ENCODE results near the gene ILF2.

Gene ILF2

DNA sequence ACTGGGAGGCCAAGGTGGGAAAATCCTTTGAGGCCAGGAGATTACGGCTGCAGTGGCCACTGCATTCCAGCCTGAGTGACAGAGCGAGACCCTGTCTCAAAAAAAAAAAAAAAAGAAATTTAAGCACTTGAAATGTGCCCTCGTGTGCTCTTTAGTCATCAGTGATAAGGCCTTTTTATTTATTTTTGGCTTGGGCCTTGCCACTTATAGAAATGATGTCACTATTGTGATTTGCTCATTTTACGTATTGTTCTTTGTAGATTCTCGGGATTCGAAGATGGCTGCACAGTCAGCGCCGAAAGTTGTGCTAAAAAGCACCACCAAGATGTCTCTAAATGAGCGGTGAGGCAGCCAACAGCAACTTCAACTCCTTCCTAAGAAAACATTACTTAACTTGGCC is 34.5 kb downstream of the ILF2 start:
- H3K27ac ChIP-seq = peak overlapping the region; percentile 100; the same call in 1 of the 2 replicates
- no peak for TF ChIP-seq ZFX (IDR thresholded peaks at IDR 0.05; ENCODE audit: borderline replicate concordance)
- TF ChIP-seq, protein P1, sequence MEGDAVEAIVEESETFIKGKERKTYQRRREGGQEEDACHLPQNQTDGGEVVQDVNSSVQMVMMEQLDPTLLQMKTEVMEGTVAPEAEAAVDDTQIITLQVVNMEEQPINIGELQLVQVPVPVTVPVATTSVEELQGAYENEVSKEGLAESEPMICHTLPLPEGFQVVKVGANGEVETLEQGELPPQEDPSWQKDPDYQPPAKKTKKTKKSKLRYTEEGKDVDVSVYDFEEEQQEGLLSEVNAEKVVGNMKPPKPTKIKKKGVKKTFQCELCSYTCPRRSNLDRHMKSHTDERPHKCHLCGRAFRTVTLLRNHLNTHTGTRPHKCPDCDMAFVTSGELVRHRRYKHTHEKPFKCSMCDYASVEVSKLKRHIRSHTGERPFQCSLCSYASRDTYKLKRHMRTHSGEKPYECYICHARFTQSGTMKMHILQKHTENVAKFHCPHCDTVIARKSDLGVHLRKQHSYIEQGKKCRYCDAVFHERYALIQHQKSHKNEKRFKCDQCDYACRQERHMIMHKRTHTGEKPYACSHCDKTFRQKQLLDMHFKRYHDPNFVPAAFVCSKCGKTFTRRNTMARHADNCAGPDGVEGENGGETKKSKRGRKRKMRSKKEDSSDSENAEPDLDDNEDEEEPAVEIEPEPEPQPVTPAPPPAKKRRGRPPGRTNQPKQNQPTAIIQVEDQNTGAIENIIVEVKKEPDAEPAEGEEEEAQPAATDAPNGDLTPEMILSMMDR (IDR thresholded peaks at IDR 0.05) = no peak

DNA sequence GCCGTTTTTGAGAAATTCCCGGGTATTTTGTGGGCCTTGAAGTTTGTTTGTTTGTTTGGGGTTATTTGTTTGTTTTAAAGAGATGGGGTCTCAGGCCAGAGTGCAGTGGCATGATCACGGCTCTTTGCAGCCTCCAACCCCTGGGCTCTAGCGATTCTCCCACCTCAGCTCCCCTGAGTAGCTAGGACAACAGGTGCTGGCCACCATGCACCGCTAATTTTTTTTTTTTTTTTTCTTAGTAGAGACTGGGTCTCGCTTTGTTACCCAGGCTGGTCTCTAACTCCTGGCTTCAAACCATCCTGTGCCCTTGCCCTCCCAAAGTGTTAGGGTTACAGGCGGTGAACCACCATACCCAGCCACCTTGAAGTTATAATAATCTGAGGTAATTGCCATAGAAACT is 34.9 kb downstream of the ILF2 start:
- H3K27ac ChIP-seq = peak overlapping the region; percentile 100; the same call in 1 of the 2 replicates
- TF ChIP-seq, protein P1 (IDR thresholded peaks at IDR 0.05) = no peak
- TF ChIP-seq ZFX (IDR thresholded peaks at IDR 0.05; ENCODE audit: borderline replicate concordance) = no peak

DNA sequence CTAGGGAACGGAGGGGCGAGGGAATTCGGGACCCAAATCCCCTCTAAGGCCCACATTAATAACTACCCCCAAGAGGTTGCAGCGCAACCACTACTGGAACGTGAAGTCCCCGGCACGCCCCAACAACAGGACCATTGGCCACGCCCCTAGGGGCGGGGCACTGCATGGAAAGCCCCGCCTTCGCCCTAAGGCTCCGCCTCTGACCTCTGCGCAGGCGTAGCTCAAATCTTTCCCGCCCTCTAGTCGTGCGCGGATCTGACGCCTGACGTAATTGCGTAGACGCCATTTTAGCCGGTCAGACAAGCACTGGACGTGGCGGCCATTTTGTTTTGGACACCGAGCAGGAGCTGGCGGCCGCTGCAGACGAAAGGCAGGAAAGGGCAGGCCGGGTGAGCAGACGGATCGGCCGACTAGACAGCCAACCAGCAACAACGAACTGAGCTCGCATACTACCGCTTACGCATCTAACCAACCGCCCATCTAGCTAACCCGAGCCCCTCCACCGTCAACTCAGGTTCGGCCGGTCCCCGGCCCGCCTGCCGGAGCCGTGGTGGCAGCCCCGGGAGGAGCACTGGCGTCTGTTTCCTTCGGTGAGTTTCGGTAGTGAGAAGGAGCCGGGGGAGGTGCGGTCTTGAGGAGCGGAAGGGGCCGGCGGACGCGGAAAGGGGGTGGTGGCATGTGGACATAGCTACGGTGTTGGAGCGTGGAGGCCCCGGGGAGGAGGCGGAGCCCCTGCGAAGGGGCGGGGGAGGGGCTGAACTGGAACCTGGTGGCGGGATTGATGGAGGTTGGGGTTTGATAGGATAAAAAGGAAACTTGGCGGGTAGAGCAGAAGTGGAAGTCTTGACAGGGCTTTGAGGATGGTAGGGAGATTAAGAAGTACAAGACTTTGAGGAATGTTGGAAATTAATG is 36.8 kb downstream of the ILF2 start, which contains the start of gene CHTOP:
Gene CHTOP (plus strand): TSS at position 313 of the 912 bp plus-strand sequence. CDS start 2,523 bp downstream, outside the sequence.
- H3K27ac ChIP-seq = peak within 1 kb of the TSS; percentile 100
- no peak for TF ChIP-seq ZFX (IDR thresholded peaks at IDR 0.05; ENCODE audit: borderline replicate concordance)
- TF ChIP-seq, protein P1 (IDR thresholded peaks at IDR 0.05) = no peak

DNA sequence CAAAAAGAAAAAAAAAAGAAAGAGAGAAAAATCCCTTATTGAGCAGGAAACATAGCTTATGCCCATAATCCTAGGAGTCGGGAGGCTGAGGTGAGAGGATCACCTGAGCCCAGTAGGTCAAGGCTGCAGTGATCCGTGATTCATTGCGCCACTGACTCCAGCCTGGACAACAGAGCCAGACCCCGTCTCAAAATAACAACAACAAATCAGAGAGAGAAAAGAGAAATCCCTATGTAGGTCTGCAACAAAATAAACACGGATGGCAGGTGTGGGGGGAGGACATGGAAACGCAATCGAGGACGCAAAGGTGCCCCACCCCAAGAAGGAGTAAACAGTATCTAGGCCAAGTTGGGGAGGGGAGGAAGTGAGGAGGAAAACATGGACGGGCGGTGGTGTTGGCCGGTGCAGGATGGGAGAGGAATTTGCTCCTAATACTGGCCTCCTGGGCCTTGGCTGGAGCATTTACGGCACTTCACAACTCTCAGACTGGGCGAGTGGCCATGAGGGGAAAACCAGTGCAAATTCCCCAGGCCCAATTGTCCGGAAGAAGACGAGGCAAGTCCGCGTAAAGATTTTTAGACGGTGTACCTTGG is 37.5 kb downstream of the ILF2 start:
- H3K27ac ChIP-seq = peak overlapping the region; percentile 100
- TF ChIP-seq, protein P1 (IDR thresholded peaks at IDR 0.05) = no peak
- TF ChIP-seq ZFX (IDR thresholded peaks at IDR 0.05; ENCODE audit: borderline replicate concordance) = no peak

DNA sequence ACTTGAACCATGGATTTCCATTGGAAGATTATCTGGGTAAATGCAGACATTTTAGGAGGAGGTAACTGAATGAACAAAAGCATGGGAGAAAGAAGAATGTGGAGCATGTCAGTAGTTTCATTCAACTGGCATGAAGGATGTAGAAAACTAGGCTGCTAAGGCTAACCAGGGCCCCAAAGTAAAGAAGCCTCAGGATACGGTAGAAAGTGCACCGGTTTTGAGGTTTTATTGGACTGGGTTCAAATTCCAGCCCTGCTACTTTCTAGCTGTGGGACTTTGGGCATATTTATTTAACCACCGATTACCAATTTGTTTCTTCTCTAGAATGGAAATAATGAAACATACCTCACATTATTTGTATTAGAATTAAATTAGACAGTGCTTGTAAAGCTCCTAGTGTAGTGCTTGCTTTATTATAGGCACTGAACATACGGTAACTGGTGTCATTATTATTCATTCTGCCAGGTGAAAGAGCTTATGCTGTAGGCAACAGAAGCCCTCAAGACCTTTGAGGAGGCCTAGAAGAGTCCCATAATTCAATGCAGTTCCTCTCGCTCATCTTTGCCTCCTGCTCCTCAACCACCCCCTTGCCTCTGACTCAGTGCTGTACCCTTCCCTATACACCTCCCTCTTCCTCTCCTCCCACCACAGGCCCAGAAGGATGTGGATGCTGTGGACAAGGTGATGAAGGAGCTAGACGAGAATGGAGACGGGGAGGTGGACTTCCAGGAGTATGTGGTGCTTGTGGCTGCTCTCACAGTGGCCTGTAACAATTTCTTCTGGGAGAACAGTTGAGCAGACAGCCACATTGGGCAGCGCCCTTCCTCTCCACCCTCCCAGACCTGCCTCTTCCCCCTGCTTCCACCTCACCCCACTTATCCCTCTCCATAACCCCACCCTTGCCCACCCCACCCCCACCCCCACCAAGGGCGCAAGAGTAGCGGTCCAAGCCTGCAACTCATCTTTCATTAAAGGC is 39.5 kb downstream of the ILF2 start:
- no peak overlapping the region for H3K27ac ChIP-seq
- TF ChIP-seq, protein P1 (IDR thresholded peaks at IDR 0.05) = no peak

DNA sequence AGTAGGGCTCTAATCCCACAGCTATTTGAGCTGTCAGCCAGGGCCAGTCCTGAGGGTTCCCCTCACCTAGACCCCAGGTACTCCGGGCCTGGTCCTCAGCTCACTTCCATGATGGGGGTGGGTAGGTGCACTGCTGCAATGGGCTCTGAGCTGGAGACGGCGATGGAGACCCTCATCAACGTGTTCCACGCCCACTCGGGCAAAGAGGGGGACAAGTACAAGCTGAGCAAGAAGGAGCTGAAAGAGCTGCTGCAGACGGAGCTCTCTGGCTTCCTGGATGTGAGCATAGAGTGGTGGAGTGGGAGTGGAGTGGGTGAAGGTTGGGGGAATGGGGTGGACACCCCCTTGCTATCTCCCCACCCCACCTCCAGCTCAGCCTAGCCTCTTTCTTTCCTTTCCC is 40.4 kb downstream of the ILF2 start:
- TF ChIP-seq, protein P1 (IDR thresholded peaks at IDR 0.05) = no peak
- no peak for TF ChIP-seq ZFX (IDR thresholded peaks at IDR 0.05; ENCODE audit: borderline replicate concordance)
- H3K27ac ChIP-seq = no peak overlapping the region
